Neural progenitor cell (in vitro differentiated cells): ENCODE measurements around the gene TASOR. TPM values are rescaled to one million over a fixed set of nuclear protein-coding genes. Genes with fewer than 3 reads are reported as not detected.
"Not testable (repeated sequence)": the region's sequence is repeated elsewhere in the genome, so short reads cannot be mapped to it uniquely, and the experiment has no call there.

ENCODE experiments used
- DNase-seq: peaks from one replicate; pipeline ENCODE4 v3.0.0-alpha.2; 2016; ENCODE audit warnings: low spot score
- H2AFZ ChIP-seq: fragments of 200-600 bp; sonication (generic); replicated peaks from 2 replicates; pipeline ENCODE4 v1.6.1; 2016; ENCODE audit warnings: antibody characterized with exemption
- H3F3A ChIP-seq: fragments of 200-600 bp; sonication (generic); 2 replicates; pipeline ENCODE4 v1.6.1; 2016; ENCODE audit warnings: antibody characterized with exemption, low read depth
- H3K27ac ChIP-seq: fragments of 200-600 bp; sonication (generic); 2 replicates; pipeline ENCODE4 v1.5.1; 2016; ENCODE audit warnings: mild to moderate bottlenecking
- H3K27me3 ChIP-seq: fragments of 200-600 bp; sonication (generic); 2 replicates; pipeline ENCODE4 v1.6.1; 2016; ENCODE audit warnings: mild to moderate bottlenecking, moderate library complexity
- H3K36me3 ChIP-seq: fragments of 200-600 bp; sonication (generic); 2 replicates; pipeline ENCODE4 v1.5.1; 2016
- H3K4me1 ChIP-seq: fragments of 200-600 bp; sonication (generic); 2 replicates; pipeline ENCODE4 v1.6.1; 2016; ENCODE audit warnings: mixed run types
- H3K4me2 ChIP-seq: fragments of 200-600 bp; sonication (generic); 2 replicates; pipeline ENCODE4 v1.6.1; 2016
- H3K4me3 ChIP-seq: fragments of 200-600 bp; sonication (generic); 2 replicates; pipeline ENCODE4 v1.5.1; 2016
- H3K79me2 ChIP-seq: fragments of 200-600 bp; sonication (generic); 2 replicates; pipeline ENCODE4 v1.6.1; 2016; ENCODE audit warnings: low read depth
- H3K9ac ChIP-seq: fragments of 200-600 bp; sonication (generic); 2 replicates; pipeline ENCODE4 v1.6.1; 2016
- H3K9me3 ChIP-seq: fragments of 200-600 bp; sonication (generic); 2 replicates; pipeline ENCODE4 v1.5.1; 2016; ENCODE audit warnings: low read depth
- H4K20me1 ChIP-seq: fragments of 200-600 bp; sonication (generic); 2 replicates; pipeline ENCODE4 v1.6.1; 2016; ENCODE audit warnings: low read depth
- H3K27ac Mint-ChIP-seq: 3 replicates; pipeline ENCODE4 v1.8.0; 2021; ENCODE audit warnings: mixed read lengths
- H3K27me3 Mint-ChIP-seq: 2 replicates; pipeline ENCODE4 v1.8.0; 2022; ENCODE audit warnings: low read depth, mild to moderate bottlenecking, inconsistent platforms, moderate library complexity, mixed read lengths; ENCODE audit not compliant: insufficient read depth
- H3K36me3 Mint-ChIP-seq: 3 replicates; pipeline ENCODE4 v1.8.0; 2021; ENCODE audit warnings: mixed read lengths
- H3K4me1 Mint-ChIP-seq: 3 replicates; pipeline ENCODE4 v1.8.0; 2021; ENCODE audit warnings: mixed read lengths
- H3K4me3 Mint-ChIP-seq: 3 replicates; pipeline ENCODE4 v1.8.0; 2021; ENCODE audit warnings: mild to moderate bottlenecking, moderate library complexity, mixed read lengths
- H3K9me3 Mint-ChIP-seq: 3 replicates; pipeline ENCODE4 v1.8.0; 2020; ENCODE audit warnings: mixed read lengths
- CTCF ChIP-seq: fragments of 200-600 bp; sonication (generic); IDR thresholded peaks from 2 replicates; pipeline ENCODE4 v1.5.1; 2017; ENCODE audit warnings: antibody characterized with exemption, mild to moderate bottlenecking
- EZH2 ChIP-seq: fragments of 200-600 bp; sonication (generic); IDR thresholded peaks from 2 replicates; pipeline ENCODE4 v1.6.1; 2017; ENCODE audit warnings: antibody characterized with exemption, mild to moderate bottlenecking, moderate library complexity
- EZH2phosphoT487 ChIP-seq: fragments of 200-600 bp; sonication (generic); IDR thresholded peaks from 2 replicates; pipeline ENCODE4 v1.6.1; 2017; ENCODE audit warnings: antibody characterized with exemption
- total RNA-seq: library from RNA; depleted of rRNA; stranded (reverse); fragments of >200 nt; gene quantifications from 2 replicates; pipeline ENCODE4 v1.2.3, GENCODE V29; 2015; ENCODE audit warnings: low replicate concordance

TASOR gene
- total RNA-seq, 1 donor from 2014 or later, result 141 TPM

- Mint-ChIP-seq H3K9me3 (no peaks in the 10 kb centered on the region), H3K36me3 (no peaks in the 10 kb centered on the region), H3K27ac (no peak overlapping the region), H3K4me3 (no peak overlapping the region), H3K27me3 (no peaks in the 10 kb centered on the region), H3K4me1 (no peaks in the 10 kb centered on the region)
- DNase-seq, result no peak
- Histone ChIP-seq H3K27me3 (no peaks in the 10 kb centered on the region), H4K20me1 (no peaks in the 10 kb centered on the region), H3K27ac (no peak overlapping the region), H2AFZ (no peak overlapping the region), H3K4me3 (no peak overlapping the region), H3K4me2 (no peak overlapping the region), H3K9ac (no peak overlapping the region), H3K4me1 (no peaks in the 10 kb centered on the region), H3K36me3 (no peaks in the 10 kb centered on the region), H3K9me3 (no peaks in the 10 kb centered on the region), H3K79me2 (no peaks in the 10 kb centered on the region), H3F3A (no peaks in the 10 kb centered on the region)
- no peak for TF ChIP-seq EZH2phosphoT487
- no peak for TF ChIP-seq EZH2
- TF ChIP-seq CTCF, result no peak
Measured at GRCh38 chr3:56693750-56694149, 10.7 kb upstream of the TASOR start.

- not testable (repeated sequence) for DNase-seq, H2AFZ ChIP-seq, H3K9ac ChIP-seq, H3K79me2 ChIP-seq, H3F3A ChIP-seq, H3K9me3 ChIP-seq, H3K36me3 ChIP-seq, H3K27me3 Mint-ChIP-seq, H3K4me3 Mint-ChIP-seq, H3K4me2 ChIP-seq, H3K4me1 ChIP-seq, H3K27ac ChIP-seq, H3K36me3 Mint-ChIP-seq, H3K4me1 Mint-ChIP-seq, H3K27ac Mint-ChIP-seq, H4K20me1 ChIP-seq, H3K4me3 ChIP-seq, H3K9me3 Mint-ChIP-seq, H3K27me3 ChIP-seq
Measured at GRCh38 chr3:56692520-56693433, 9.7 kb upstream of the TASOR start.

- H4K20me1 ChIP-seq, H3K4me2 ChIP-seq, H3K4me1 ChIP-seq, H3K27ac Mint-ChIP-seq, H3K9me3 Mint-ChIP-seq, H3K27me3 ChIP-seq, H3K36me3 Mint-ChIP-seq, H3K9ac ChIP-seq, H3K4me1 Mint-ChIP-seq, H2AFZ ChIP-seq, H3K4me3 ChIP-seq, H3F3A ChIP-seq, DNase-seq, H3K4me3 Mint-ChIP-seq, H3K27me3 Mint-ChIP-seq, H3K9me3 ChIP-seq, H3K27ac ChIP-seq, H3K79me2 ChIP-seq, H3K36me3 ChIP-seq: not testable (repeated sequence)
Measured at GRCh38 chr3:56692001-56692365, 8.9 kb upstream of the TASOR start.

- no peak overlapping the region for H3K27ac Mint-ChIP-seq
- Histone ChIP-seq H3F3A (no peaks in the 10 kb centered on the region), H3K79me2 (no peaks in the 10 kb centered on the region), H2AFZ (no peak overlapping the region), H3K9me3 (no peaks in the 10 kb centered on the region), H3K4me2 (no peak overlapping the region), H3K27ac (no peak overlapping the region), H3K27me3 (no peaks in the 10 kb centered on the region), H3K36me3 (no peaks in the 10 kb centered on the region), H3K9ac (no peak overlapping the region), H3K4me3 (no peak overlapping the region), H4K20me1 (no peaks in the 10 kb centered on the region), H3K4me1 (no peaks in the 10 kb centered on the region)
- H3K36me3 Mint-ChIP-seq, result no peaks in the 10 kb centered on the region
- DNase-seq, result no peak
- no peaks in the 10 kb centered on the region for H3K4me1 Mint-ChIP-seq
- TF ChIP-seq EZH2phosphoT487 (no peak), EZH2 (no peak), CTCF (no peak)
- H3K4me3 Mint-ChIP-seq, result no peak overlapping the region
- H3K9me3 Mint-ChIP-seq, result no peaks in the 10 kb centered on the region
- H3K27me3 Mint-ChIP-seq, result no peaks in the 10 kb centered on the region
Measured at GRCh38 chr3:56691165-56692000, 8.3 kb upstream of the TASOR start.
